GM21367 (cell line): ENCODE measurements around the gene ACKR4.
"Not testable (repeated sequence)": the region's sequence is repeated elsewhere in the genome, so short reads cannot be mapped to it uniquely, and the experiment has no call there.

Experiments used
- ATAC-seq: cut with Tn5 transposase; IDR thresholded peaks from one replicate; pipeline ENCODE4 v1.9.1; 2021; ENCODE audit not compliant: unreplicated experiment

The ACKR4 gene

DNA sequence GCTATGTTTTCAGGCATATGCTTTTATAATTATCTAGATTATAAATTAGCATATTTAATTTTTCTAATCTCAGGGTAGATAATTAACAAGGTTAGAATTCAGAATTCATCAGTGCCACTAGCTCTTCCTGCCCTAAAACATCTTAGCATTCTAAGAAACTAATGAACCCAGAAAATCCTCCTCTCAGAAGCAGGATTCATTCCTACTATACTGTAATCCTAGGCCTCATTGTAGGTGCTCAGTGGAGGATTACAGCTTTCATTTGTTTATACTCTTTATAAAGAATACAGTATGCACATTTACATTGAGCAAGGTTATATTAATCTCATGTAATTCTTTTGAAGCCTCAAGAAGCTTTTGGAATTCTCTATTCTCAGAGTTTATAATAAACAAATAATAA, 41.6 kb downstream of the ACKR4 start:
- no peak for ATAC-seq

DNA sequence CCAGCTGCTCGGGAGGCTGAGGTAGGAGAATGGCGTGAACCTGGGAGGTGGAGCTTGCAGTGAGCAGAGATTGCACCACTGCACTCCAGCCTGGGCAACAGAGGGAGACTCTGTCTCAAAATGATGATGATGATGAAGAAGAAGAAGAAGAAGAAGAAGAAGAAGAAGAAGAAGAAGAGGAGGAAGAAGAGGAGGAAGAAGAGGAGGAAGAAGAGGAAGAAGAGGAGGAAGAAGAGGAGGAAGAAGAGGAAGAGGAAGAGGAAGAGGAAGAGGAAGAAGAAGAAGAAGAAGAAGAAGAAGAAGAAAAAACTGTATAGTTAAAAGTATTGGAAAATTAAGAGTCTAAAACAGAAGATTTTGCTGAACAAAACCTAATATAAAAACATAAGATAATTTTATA, 44.4 kb downstream of the ACKR4 start:
- ATAC-seq, result not testable (repeated sequence)

DNA sequence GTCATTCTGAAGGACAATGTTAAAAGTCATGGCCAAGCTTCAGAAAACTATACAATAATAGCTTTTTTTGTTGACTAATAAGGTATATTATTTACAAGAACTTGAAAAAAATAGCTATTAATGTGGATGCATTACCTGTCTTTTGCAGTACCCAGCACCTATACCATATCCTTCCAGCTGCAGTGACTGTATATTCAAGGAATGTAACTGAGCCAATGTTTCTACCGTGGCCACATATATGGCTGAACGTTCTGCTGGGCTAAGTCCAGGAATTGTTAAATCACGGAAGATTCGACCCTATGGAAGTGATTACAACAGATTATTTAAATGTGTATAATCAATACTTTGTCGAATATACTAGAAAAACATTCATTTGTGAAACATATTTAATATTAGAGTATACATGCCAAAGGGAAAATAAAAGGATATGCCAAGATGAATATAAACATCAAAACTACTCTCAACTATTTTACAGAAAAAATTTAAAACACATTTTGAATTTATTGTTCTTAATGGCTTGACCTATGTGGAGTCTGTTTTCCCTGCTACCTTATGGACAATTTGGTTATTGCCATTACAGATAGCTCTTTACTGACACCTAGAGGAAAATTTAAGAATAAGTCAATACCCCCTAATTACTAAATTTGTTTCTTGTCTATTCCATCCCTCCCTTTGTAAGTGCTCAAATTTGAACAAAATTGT, 44.9 kb downstream of the ACKR4 start:
- no peak for ATAC-seq

DNA sequence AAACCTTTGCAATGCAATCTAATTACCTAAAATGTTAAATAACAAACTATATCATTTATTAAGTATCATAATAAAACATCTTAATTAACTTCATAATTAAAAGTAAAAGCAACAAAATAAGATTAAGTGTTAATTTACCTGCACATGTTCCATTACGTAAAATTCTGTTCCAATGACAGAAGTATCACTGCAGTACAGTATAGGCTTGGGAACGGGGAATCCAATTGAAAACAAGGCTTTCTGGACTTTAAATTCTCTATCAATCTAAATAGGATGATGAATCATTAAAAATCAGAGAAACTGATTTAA, 45.4 kb downstream of the ACKR4 start:
- ATAC-seq, result no peak

DNA sequence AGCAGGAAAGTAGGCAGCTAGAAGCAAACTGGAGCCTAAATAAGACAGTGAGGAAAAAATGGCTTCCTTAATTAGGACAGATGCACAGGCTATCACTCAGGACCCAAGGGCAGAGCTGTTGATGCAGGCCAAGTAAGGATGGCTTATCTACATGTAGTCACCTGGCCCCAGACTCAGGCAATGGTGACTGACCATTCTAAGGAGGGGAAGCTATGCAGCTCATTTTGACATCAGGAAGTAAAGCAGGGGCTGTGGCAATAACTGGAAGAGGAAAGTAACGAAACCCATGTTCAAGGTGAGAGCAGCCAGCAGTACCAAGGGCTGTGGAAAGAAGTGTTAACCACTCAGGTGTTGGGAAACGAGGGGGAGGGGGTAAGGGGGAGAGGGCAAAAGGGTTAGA, 46.3 kb downstream of the ACKR4 start:
- no peak for ATAC-seq

DNA sequence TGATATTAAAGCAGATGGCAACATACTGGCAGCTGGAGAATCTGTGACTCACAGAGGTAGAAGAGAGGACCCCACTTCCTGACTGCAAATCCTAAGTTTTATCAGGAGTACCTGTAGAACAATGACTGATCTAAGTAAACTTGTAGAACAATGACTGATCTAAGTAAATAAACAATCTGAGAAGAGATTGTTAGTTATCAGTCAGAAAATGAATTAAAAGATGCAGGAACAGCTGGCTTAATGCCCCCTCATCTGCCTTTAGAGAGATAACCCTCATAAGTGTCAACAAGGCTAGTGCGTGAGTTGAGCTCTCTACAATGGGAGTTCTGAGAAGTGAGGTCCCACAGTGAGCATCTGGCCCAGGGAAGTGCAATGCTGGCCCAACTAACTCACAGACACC, 48.0 kb downstream of the ACKR4 start:
- ATAC-seq, result no peak

DNA sequence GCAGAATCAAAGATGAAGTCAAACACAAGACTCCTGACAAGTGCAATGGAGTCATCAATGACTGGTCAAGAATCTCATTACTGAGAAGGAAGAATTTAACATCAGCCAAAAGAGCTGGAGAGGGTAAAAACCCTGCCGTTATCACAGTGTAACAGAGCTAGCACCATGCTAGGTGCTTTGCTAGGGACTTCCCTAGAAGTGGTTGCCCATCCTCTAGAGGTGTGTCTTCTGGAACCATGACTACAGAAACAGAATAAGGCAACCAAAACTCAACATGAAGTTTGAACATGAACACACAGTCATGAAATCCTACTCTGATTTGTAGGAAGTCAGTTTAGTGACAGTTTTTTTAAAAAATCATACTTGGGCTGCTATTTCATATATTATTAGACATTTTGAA, 53.1 kb downstream of the ACKR4 start:
- no peak for ATAC-seq
